ENCODE results near the gene FNDC8. TPM values are rescaled to one million over a fixed set of nuclear protein-coding genes. Genes with fewer than 3 reads are reported as not detected.

Gene FNDC8
- polyA plus RNA-seq, 3 donors, result not detected

- Histone ChIP-seq H3K79me2 (ENCODE audit: insufficient read depth, low read length) (no peaks in the 10 kb centered on the region), H3K4me2 (replicated peaks; ENCODE audit: extremely low read depth, low read length, poor library complexity, severe bottlenecking) (no peak overlapping the region), H3K36me3 (replicated peaks in 1 of 2; ENCODE audit: control insufficient read depth in 1 of 2, insufficient read depth in 2 of 2, low read length in 2 of 2) (peaks cover 66 to 71% of the 10 kb centered on the region in 2 donors), H3K9ac (ENCODE audit: insufficient read depth, low read length, poor library complexity, severe bottlenecking) (no peak overlapping the region), H4K20me1 (ENCODE audit: insufficient read depth, low read length) (no peaks in the 10 kb centered on the region), H2AFZ (ENCODE audit: insufficient read depth, low read depth, low read length, poor library complexity, severe bottlenecking) (no peak overlapping the region), H3K9me3 (replicated peaks in 1 of 2; ENCODE audit: control insufficient read depth in 1 of 2, insufficient read depth in 1 of 2, low read length in 2 of 2) (no peaks in the 10 kb centered on the region), H3K27ac (ENCODE audit: low read depth in 1 of 2, low read length in 2 of 2) (no peak overlapping the region), H3K27me3 (ENCODE audit: control insufficient read depth in 2 of 2, insufficient read depth in 2 of 2, low read length in 2 of 2) (no peaks in the 10 kb centered on the region), H3K4me1 (ENCODE audit: control insufficient read depth in 1 of 2, insufficient read depth in 2 of 2, low read length in 2 of 2) (no peaks in the 10 kb centered on the region), H3K4me3 (replicated peaks in 1 of 3; ENCODE audit: low read depth in 2 of 3, low read length in 3 of 3) (no peak overlapping the region)
- Mint-ChIP-seq H3K36me3 (peaks cover 66 to 70% of the 10 kb centered on the region in 2 donors), H3K9me3 (no peaks in the 10 kb centered on the region), H3K27me3 (ENCODE audit: low read depth in 3 of 3) (peaks cover 0 to 2% (median 0%) of the 10 kb centered on the region in 3 donors), H3K4me1 (no peaks in the 10 kb centered on the region), H3K4me3 (no peak overlapping the region), H3K27ac (peak overlapping the region in 1 of 7 donors; percentile 6)
- 95% methylated on average over 19 of the region's 22 CpGs for WGBS (ENCODE audit: insufficient coverage)
- DNase-seq, result no peak
- TF ChIP-seq CTCF (IDR thresholded peaks at IDR 0.05), result no peak
- intact Hi-C loops (cut with micrococcal nuclease), result no loop called here
Observed at GRCh38 chr17:35132816-35133550, 11.6 kb downstream of the FNDC8 start.

GRCh38 chr17:35135322-35135721 lies 13.9 kb downstream of the FNDC8 start:
- no peak overlapping the region for H3K4me3 Mint-ChIP-seq
- peaks cover 79 to 81% of the 10 kb centered on the region in 2 donors for H3K36me3 Mint-ChIP-seq

More at GRCh38 chr17:35135322-35135721, 13.9 kb downstream of the FNDC8 start:
- WGBS (ENCODE audit: insufficient coverage), result 100% methylated on average over 3 of the region's 6 CpGs
- Histone ChIP-seq H3K9ac (ENCODE audit: insufficient read depth, low read length, poor library complexity, severe bottlenecking) (no peak overlapping the region), H4K20me1 (ENCODE audit: insufficient read depth, low read length) (no peaks in the 10 kb centered on the region), H3K4me2 (replicated peaks; ENCODE audit: extremely low read depth, low read length, poor library complexity, severe bottlenecking) (no peak overlapping the region), H3K4me1 (ENCODE audit: control insufficient read depth in 1 of 2, insufficient read depth in 2 of 2, low read length in 2 of 2) (no peaks in the 10 kb centered on the region), H3K36me3 (replicated peaks in 1 of 2; ENCODE audit: control insufficient read depth in 1 of 2, insufficient read depth in 2 of 2, low read length in 2 of 2) (peaks cover 76 to 88% of the 10 kb centered on the region in 2 donors), H3K79me2 (ENCODE audit: insufficient read depth, low read length) (no peaks in the 10 kb centered on the region), H3K4me3 (replicated peaks in 1 of 3; ENCODE audit: low read depth in 2 of 3, low read length in 3 of 3) (no peak overlapping the region), H3K27ac (ENCODE audit: low read depth in 1 of 2, low read length in 2 of 2) (no peak overlapping the region), H3K9me3 (replicated peaks in 1 of 2; ENCODE audit: control insufficient read depth in 1 of 2, insufficient read depth in 1 of 2, low read length in 2 of 2) (no peaks in the 10 kb centered on the region), H3K27me3 (ENCODE audit: control insufficient read depth in 2 of 2, insufficient read depth in 2 of 2, low read length in 2 of 2) (no peaks in the 10 kb centered on the region), H2AFZ (ENCODE audit: insufficient read depth, low read depth, low read length, poor library complexity, severe bottlenecking) (no peak overlapping the region)
- intact Hi-C loops (cut with micrococcal nuclease), result no loop called here
- Mint-ChIP-seq H3K9me3 (no peaks in the 10 kb centered on the region), H3K27me3 (ENCODE audit: low read depth in 3 of 3) (peaks cover 0 to 2% (median 0%) of the 10 kb centered on the region in 3 donors), H3K4me1 (no peaks in the 10 kb centered on the region), H3K27ac (no peak overlapping the region)
- DNase-seq, result no peak
- TF ChIP-seq CTCF (IDR thresholded peaks at IDR 0.05), result no peak

Measured in CD14-positive monocyte (primary cell).